Fibroblast of the conjunctiva (primary cell): ENCODE results near the gene MEGF11.

ENCODE experiments used
- DNase-seq: peaks from one replicate; pipeline ENCODE4 v3.0.0-alpha.2; 2010; ENCODE audit warnings: low read depth

Gene MEGF11

GRCh38 chr15:65939901-65940617, 313.5 kb downstream of the MEGF11 start:
- peak; percentile 52 for DNase-seq

GRCh38 chr15:65938604-65939003, 314.9 kb downstream of the MEGF11 start:
- no peak for DNase-seq

- no peak for DNase-seq
These were observed 316.1 kb downstream of the MEGF11 start for GRCh38 chr15:65937476-65937875.

GRCh38 chr15:65937054-65937453, 316.5 kb downstream of the MEGF11 start:
- DNase-seq, result no peak

- no peak for DNase-seq
These were observed 317.3 kb downstream of the MEGF11 start for GRCh38 chr15:65936282-65936681.

GRCh38 chr15:65935391-65935790, 318.2 kb downstream of the MEGF11 start:
- no peak for DNase-seq

- no peak for DNase-seq
These were observed 322.3 kb downstream of the MEGF11 start for GRCh38 chr15:65931221-65931620.

GRCh38 chr15:65930134-65930533, 323.4 kb downstream of the MEGF11 start:
- no peak for DNase-seq

GRCh38 chr15:65929573-65929972, 324.0 kb downstream of the MEGF11 start:
- DNase-seq, result no peak

- DNase-seq, result no peak
These were observed 326.0 kb downstream of the MEGF11 start for GRCh38 chr15:65927545-65927944.

GRCh38 chr15:65926899-65927298, 326.7 kb downstream of the MEGF11 start:
- DNase-seq, result no peak

- DNase-seq, result no peak
These were observed 327.1 kb downstream of the MEGF11 start for GRCh38 chr15:65926459-65926858.

GRCh38 chr15:65925338-65925737, 328.2 kb downstream of the MEGF11 start:
- DNase-seq, result no peak

GRCh38 chr15:65924004-65924403, 329.5 kb downstream of the MEGF11 start:
- DNase-seq, result no peak

- no peak for DNase-seq
These were observed 330.3 kb downstream of the MEGF11 start for GRCh38 chr15:65923264-65923663.

GRCh38 chr15:65922621-65923020, 330.9 kb downstream of the MEGF11 start:
- DNase-seq, result no peak

GRCh38 chr15:65921780-65922179, 331.8 kb downstream of the MEGF11 start:
- DNase-seq, result no peak

GRCh38 chr15:65920825-65921309, 332.7 kb downstream of the MEGF11 start:
- no peak for DNase-seq

- DNase-seq, result no peak
These were observed 333.4 kb downstream of the MEGF11 start for GRCh38 chr15:65920121-65920520.

- DNase-seq, result no peak
These were observed 334.2 kb downstream of the MEGF11 start for GRCh38 chr15:65919353-65919752.

GRCh38 chr15:65918945-65919344, 334.6 kb downstream of the MEGF11 start:
- DNase-seq, result no peak

GRCh38 chr15:65918357-65918920, 335.1 kb downstream of the MEGF11 start:
- DNase-seq, result no peak

- DNase-seq, result no peak
These were observed 335.6 kb downstream of the MEGF11 start for GRCh38 chr15:65917936-65918335.

GRCh38 chr15:65917407-65917756, 336.2 kb downstream of the MEGF11 start:
- DNase-seq, result no peak
